Thyroid gland (tissue), 4 donors: ENCODE results near the gene DPF1. TPM values are rescaled to one million over a fixed set of nuclear protein-coding genes. Genes with fewer than 3 reads are reported as not detected.

Experiments
- DNase-seq, 2 donors: peaks; one replicate each; pipeline ENCODE4 v3.0.0-alpha.2; 2019
- H3K27ac ChIP-seq, 3 donors: fragments of 200-600 bp; sonication (generic); 1 replicate in 2 of 3; 2 replicates in 1 of 3; pipeline ENCODE4 v1.5.1; 2016 to 2019; ENCODE audit warnings: mild to moderate bottlenecking in 1 of 3, moderate library complexity in 1 of 3
- H3K27me3 ChIP-seq: fragments of 200-600 bp; sonication (generic); one replicate; pipeline ENCODE4 v1.5.1; 2019
- H3K36me3 ChIP-seq, 2 donors: fragments of 200-600 bp; sonication (generic); one replicate each; pipeline ENCODE4 v1.5.1; 2016 to 2019
- H3K4me1 ChIP-seq, 2 donors: fragments of 200-600 bp; sonication (generic); one replicate each; pipeline ENCODE4 v1.5.1; 2017 to 2019
- H3K4me3 ChIP-seq, 3 donors: fragments of 200-600 bp; sonication (generic); replicated peaks in 1 of 3; 1 replicate in 2 of 3; 2 replicates in 1 of 3; pipeline ENCODE4 v1.5.1; 2016; ENCODE audit warnings: mild to moderate bottlenecking in 1 of 3
- H3K9me3 ChIP-seq: fragments of 200-600 bp; sonication (generic); one replicate; pipeline ENCODE4 v1.5.1; 2017
- CTCF ChIP-seq, 6 experiments: fragments of 200-600 bp in 3 of 6; fragments of 450-650 bp in 3 of 6; sonication (generic) in 3 of 6; IDR thresholded peaks; one replicate each; pipeline ENCODE4 v1.5.1; 2016 to 2019; ENCODE audit warnings: antibody characterized with exemption in 6 of 6, mild to moderate bottlenecking in 2 of 6, inconsistent platforms in 1 of 6, moderate library complexity in 1 of 6
- POLR2A ChIP-seq, 2 donors: fragments of 450-650 bp; IDR thresholded peaks; one replicate each; pipeline ENCODE4 v1.6.1; 2017; ENCODE audit warnings: antibody characterized with exemption in 2 of 2, mild to moderate bottlenecking in 2 of 2, moderate library complexity in 1 of 2
- WGBS, 2 donors: methylation state at CpG; one replicate each; pipeline ENCODE4 v1.1.5; 2017; 5-methylcytosine and 5-hydroxymethylcytosine counted together
- intact Hi-C: fragments of 100-400 bp; cut with DNase I; formaldehyde crosslinking; loops from one replicate; pipeline ENCODE4 v1.15.1; 2023
- total RNA-seq, 4 donors: library from RNA; depleted of rRNA; stranded (reverse); fragments of >200 nt; gene quantifications; one replicate each; pipeline ENCODE4 v1.2.3, GENCODE V29; 2016

Gene DPF1
- total RNA-seq, 4 donors from 2014 or later: not detected

DNA sequence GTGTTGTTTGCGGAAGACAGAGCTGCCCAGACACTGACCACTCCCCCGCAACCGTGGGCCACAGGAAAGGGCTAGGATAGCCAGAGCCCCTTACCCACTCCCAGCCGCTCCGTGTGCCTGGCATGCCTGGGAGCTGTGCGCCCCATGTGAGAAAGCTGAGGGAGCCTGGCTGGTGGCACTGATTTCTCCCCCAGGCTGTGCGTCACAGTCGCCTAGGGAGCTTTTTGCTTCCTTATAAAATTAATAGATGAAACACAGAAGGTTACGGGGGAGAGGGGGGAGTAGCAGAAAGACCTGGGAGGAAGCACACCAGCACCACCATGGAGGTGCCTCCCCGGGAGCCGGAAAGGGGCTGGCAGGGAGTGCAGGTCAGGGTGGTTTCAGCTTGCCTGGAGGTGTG lies 24.7 kb downstream of the DPF1 start:
- WGBS, 2 donors: 96 to 99% methylated on average over 5 to 10 of the region's 11 CpGs
- TF ChIP-seq CTCF (IDR thresholded peaks at IDR 0.05) (no peak), POLR2A (IDR thresholded peaks at IDR 0.05) (no peak)
- intact Hi-C loops: no loop called here
- Histone ChIP-seq H3K27ac (no peak overlapping the region), H3K9me3 (no peaks in the 10 kb centered on the region), H3K4me3 (no peak overlapping the region), H3K36me3 (peaks cover 32 to 54% of the 10 kb centered on the region in 2 donors), H3K4me1 (no peaks in the 10 kb centered on the region), H3K27me3 (no peaks in the 10 kb centered on the region)
- no peak for DNase-seq

DNA sequence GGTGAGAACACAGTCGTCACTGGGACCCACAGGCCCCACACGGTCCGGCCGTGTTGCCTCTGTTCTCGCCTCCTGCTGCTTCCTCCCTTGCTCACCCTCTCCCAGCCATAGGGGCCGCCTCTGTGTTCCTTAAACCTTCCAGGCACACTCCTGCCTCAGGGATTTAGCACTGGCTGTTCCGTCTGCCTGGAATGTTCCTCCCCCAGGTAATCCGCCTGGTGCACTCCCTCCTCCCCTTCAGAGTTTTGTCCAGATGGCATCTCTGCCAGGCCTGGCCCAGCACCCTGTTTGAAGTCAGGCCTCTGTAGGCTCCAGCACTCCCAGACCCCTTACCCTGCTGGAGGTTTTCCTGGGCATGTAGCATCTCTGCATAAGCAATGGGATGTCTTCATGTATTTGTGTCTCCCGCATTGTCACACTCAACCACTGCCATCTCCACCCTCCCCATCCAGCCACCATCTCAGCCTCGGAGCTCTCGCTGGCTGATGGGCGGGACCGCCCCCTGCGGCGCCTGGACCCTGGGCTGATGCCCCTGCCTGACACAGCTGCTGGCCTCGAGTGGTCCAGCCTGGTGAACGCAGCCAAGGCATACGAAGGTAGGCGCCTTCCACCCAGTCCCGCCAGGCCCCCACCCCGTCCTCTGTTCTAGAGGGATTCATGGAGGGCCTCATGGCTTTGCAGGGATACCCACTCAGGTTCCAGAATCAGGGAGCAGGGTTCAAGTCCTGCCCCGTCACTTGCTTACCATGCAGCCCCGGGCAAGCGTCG lies 25.9 kb downstream of the DPF1 start:
- intact Hi-C loops: no loop called here
- Histone ChIP-seq H3K9me3 (no peaks in the 10 kb centered on the region), H3K4me3 (no peak overlapping the region), H3K27me3 (no peaks in the 10 kb centered on the region), H3K4me1 (no peaks in the 10 kb centered on the region), H3K27ac (no peak overlapping the region), H3K36me3 (peaks cover 21 to 50% of the 10 kb centered on the region in 2 donors)
- TF ChIP-seq CTCF (IDR thresholded peaks at IDR 0.05) (no peak), POLR2A (IDR thresholded peaks at IDR 0.05) (no peak)
- 94 to 96% methylated on average over 22 of the region's 25 CpGs for WGBS, 2 donors
- no peak for DNase-seq

- TF ChIP-seq CTCF (IDR thresholded peaks at IDR 0.05) (no peak), POLR2A (IDR thresholded peaks at IDR 0.05) (no peak)
- H3K27me3 ChIP-seq: no peaks in the 10 kb centered on the region
- intact Hi-C loops: no loop called here
- WGBS, 2 donors: 92% methylated on average over 20 to 21 of the region's 23 CpGs
- H3K27ac ChIP-seq: no peak overlapping the region
- DNase-seq: no peak
- H3K4me1 ChIP-seq: no peaks in the 10 kb centered on the region
- H3K4me3 ChIP-seq: no peak overlapping the region
- H3K9me3 ChIP-seq: no peaks in the 10 kb centered on the region
- H3K36me3 ChIP-seq: peaks cover 23 to 45% of the 10 kb centered on the region in 2 donors
These were observed 26.9 kb downstream of the DPF1 start for GRCh38 chr19:38196948-38197656.

GRCh38 chr19:38196245-38196837 lies 27.7 kb downstream of the DPF1 start:
- WGBS, 2 donors: 92% methylated on average over 13 of the region's 13 CpGs
- no peak for TF ChIP-seq POLR2A (IDR thresholded peaks at IDR 0.05)
- no peak for TF ChIP-seq CTCF (IDR thresholded peaks at IDR 0.05)
- intact Hi-C loops: no loop called here
- Histone ChIP-seq H3K9me3 (no peaks in the 10 kb centered on the region), H3K4me3 (no peak overlapping the region), H3K27me3 (no peaks in the 10 kb centered on the region), H3K4me1 (no peaks in the 10 kb centered on the region), H3K36me3 (peaks cover 18 to 43% of the 10 kb centered on the region in 2 donors), H3K27ac (no peak overlapping the region)
- DNase-seq: no peak

DNA sequence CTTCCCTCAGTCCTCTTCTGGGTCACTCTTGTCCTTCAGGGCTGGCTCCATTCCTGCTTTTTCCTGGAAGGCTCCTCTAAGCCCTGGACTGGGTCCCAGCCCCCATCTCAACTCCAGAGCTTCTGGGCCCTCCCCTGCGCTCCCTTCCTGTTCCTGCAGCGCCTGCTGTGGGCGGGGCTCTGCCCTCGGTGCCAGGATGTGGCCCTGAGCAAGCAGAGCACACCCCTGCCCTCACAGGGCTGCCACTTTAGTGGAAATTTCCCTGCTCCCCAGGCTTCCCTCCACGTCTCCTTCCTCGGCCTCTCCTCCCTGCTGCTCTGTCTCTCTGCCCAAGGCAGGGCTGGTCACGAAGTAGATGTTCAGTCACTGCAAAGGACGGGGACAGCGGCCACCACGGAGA lies 28.8 kb downstream of the DPF1 start:
- intact Hi-C loops: no loop called here
- Histone ChIP-seq H3K9me3 (no peaks in the 10 kb centered on the region), H3K36me3 (peaks cover 18 to 32% of the 10 kb centered on the region in 2 donors), H3K27me3 (no peaks in the 10 kb centered on the region), H3K27ac (no peak overlapping the region), H3K4me3 (no peak overlapping the region), H3K4me1 (no peaks in the 10 kb centered on the region)
- 91% methylated on average over 10 of the region's 10 CpGs for WGBS, 2 donors
- no peak for DNase-seq
- TF ChIP-seq POLR2A (IDR thresholded peaks at IDR 0.05) (no peak), CTCF (IDR thresholded peaks at IDR 0.05) (no peak)
